Measurements from ENCODE around the gene CDC40.

The CDC40 gene

DNA sequence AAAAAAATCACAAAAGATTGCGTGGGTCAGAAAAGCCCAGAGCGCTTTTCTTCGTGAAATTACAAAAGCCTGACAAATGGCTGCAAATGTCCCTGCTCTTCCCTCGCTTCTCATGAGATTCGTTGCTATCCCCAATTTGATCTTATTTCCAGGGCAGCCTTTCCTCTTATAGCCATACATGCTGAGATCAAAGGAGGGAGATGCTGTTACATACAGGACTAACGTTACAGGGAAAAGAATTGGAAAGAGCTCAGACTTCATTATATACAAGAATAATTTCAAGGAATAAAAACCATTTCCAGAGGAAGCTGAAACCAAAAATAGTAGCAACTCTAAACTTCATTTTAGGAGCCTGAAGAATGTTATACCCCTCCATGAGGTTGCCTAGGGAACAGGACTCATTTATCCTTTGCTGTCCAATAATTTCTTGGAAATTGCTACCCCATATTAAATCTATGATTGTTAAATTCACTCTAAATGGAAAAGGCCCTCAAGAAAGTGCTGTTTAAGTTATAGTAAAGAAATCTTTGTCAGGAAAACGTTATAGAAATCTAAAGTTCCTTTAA lies 97.0 kb downstream of the CDC40 start:
- TF ChIP-seq, protein P1, sequence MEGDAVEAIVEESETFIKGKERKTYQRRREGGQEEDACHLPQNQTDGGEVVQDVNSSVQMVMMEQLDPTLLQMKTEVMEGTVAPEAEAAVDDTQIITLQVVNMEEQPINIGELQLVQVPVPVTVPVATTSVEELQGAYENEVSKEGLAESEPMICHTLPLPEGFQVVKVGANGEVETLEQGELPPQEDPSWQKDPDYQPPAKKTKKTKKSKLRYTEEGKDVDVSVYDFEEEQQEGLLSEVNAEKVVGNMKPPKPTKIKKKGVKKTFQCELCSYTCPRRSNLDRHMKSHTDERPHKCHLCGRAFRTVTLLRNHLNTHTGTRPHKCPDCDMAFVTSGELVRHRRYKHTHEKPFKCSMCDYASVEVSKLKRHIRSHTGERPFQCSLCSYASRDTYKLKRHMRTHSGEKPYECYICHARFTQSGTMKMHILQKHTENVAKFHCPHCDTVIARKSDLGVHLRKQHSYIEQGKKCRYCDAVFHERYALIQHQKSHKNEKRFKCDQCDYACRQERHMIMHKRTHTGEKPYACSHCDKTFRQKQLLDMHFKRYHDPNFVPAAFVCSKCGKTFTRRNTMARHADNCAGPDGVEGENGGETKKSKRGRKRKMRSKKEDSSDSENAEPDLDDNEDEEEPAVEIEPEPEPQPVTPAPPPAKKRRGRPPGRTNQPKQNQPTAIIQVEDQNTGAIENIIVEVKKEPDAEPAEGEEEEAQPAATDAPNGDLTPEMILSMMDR (IDR thresholded peaks at IDR 0.05; ENCODE audit: borderline replicate concordance, extremely low read depth, low read length, poor library complexity, severe bottlenecking): no peak
- no peak for TF ChIP-seq EZH2 (IDR thresholded peaks at IDR 0.05; ENCODE audit: borderline replicate concordance, low read depth, low read length, severe bottlenecking)

More for the DNA sequence above, 97.0 kb downstream of the CDC40 start:
- no peak overlapping the region for H2AFZ ChIP-seq (ENCODE audit: low read depth, low read length)
- no peaks in the 10 kb centered on the region for H4K20me1 ChIP-seq (ENCODE audit: insufficient read depth, low read length)
- H3K4me3 ChIP-seq (ENCODE audit: low read depth in 1 of 2, low read length in 2 of 2): no peak overlapping the region
- DNase-seq (no peak), ATAC-seq (ENCODE audit: insufficient read depth, low read depth) (no peak)
- no peaks in the 10 kb centered on the region for H3K36me3 ChIP-seq (ENCODE audit: insufficient read depth, low read length)
- no peaks in the 10 kb centered on the region for H3K4me1 ChIP-seq (ENCODE audit: insufficient read depth, low read length)
- H3K79me2 ChIP-seq (ENCODE audit: insufficient read depth, low read length): no peaks in the 10 kb centered on the region
- H3K27me3 ChIP-seq (ENCODE audit: insufficient read depth, low read length, poor library complexity): peaks cover 2% of the 10 kb centered on the region
- H3K9ac ChIP-seq (ENCODE audit: low read depth, low read length): no peak overlapping the region
- peaks cover 5% of the 10 kb centered on the region for H3K9me3 ChIP-seq (ENCODE audit: insufficient read depth, low read length, severe bottlenecking)
- H3K4me2 ChIP-seq (ENCODE audit: insufficient read depth, low read length): no peak overlapping the region
- H3K27ac ChIP-seq (ENCODE audit: low read length): no peak overlapping the region

All from DND-41 (cell line).